ENCODE results near the gene ATG5.

The ATG5 gene

DNA sequence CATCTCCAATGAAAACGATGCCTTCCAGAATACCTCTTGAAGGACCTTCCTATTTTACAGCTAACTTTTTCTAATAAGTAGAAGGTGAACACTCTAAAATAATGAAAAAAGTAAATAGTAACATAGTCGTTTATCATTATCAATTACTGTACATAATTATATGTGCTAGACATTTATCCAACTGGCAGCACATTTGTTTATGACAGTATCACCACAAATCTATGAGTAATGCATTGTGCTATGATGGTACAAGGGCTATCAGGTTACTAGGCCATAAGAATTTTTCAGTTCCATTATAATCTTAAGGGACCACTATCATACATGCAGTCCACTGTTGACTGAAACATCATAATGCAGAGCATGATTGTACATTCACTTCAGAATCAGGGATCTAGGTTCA is 68.4 kb downstream of the ATG5 start:
- DNase-seq (ENCODE audit: low read depth), result no peak

DNA sequence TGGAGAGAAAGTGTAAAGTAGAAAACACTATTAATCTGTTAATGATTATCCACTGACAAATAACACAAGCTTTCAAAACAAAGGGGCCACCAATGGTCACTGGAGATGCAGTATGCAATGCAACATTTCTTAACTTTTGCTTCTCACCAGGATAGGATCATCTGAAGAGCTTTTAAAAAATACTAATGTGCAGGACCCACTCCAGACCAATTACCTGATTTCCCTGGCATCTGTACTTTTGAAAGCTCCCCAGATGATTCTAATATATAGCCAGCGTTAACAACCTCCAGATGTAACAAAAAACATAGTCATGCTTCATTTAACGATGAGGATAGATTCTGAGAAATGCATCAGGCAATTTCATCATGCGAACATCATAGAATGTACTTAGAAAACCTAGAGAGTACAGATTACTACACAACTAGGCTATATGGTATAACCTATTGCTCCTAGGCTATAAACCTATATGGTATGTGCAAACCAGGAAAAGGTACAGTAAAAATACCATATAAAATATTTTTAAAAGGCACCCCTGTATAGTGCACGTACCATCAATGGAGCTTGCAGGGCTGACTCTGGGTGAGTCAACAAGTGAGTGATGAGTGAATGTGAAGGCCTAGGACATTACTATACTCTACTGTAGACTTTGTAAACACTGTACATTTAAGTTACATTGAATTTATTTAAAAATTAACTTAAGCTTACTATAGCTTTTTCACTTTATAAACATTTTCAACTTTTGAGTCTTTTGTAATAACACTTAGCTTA is 69.2 kb downstream of the ATG5 start:
- DNase-seq (ENCODE audit: low read depth), result peak; percentile 13

DNA sequence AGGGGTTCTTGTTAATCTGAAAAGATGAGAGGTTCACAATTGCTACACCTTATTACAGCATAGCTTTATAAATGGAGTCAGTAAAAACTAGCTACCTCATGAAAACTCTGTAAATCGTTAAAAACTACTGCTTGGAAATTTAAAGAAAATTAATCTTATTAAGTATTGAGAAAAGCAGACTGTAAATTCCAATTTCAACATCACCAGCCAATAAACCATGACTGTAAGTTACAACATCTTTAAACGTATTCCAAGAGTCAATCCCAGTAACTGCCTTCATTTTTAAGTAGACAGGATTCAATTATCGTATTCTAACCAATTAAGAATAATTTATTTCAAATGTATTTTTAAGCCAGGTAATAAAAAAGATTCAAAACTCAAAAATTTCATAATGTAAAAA is 70.3 kb downstream of the ATG5 start:
- DNase-seq (ENCODE audit: low read depth), result no peak

DNA sequence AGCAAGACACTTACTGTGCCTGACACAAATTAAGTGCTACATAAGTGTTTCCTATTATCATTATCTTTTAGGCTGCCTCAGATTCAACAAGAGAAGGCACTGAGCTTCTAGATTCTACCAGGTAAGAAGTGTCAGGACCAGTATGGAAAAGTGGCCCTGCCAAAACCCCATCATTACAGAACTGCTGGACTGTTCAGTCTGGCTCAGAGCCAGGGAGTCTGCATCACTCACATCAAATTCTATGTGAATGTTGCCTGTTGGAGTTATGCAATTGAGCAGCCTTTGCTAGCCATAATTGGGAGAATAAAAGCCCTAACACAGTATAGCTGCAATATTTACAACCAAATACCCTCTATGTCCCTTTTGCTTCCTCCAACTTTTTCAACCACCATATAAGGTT is 70.9 kb downstream of the ATG5 start:
- peak; percentile 62 for DNase-seq (ENCODE audit: low read depth)

DNA sequence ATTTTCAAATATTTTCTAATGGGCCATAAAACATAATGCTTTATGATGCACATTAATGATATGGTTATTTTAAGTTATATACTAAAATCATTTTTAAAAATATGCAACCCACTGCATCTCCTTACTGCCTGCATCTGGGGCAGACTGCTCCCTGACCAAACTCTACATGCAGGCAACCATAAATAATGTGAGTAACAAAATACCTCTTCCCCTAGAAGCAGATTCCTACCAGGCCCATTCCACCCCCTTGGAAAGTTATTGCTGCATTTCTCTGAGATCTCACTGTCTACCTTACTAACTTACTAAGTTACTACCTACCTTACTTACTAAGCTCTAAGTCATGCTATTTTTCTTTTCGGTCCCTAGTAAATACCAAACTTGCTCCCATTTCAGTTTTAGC is 71.8 kb downstream of the ATG5 start:
- DNase-seq (ENCODE audit: low read depth), result peak; percentile 34

DNA sequence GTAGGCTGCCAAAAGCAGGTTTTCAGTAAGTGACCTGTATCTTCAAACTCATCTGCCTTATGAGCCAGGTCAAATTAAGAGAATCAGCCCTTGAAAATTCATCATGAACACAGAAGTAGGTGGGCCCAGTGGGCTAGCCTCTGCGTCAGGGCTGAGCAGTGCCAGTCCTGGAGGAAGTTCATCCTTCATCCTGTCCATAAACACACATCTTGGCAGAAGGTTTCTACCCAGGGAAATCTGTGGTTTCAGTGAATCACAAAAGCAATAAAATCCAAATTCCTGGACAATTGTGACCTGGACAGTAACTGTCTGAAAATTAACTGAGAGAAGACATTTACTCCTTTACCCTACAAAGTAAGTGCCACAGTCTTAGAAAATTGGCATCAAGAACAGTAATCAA is 72.4 kb downstream of the ATG5 start:
- peak; percentile 79 for DNase-seq (ENCODE audit: low read depth)

DNA sequence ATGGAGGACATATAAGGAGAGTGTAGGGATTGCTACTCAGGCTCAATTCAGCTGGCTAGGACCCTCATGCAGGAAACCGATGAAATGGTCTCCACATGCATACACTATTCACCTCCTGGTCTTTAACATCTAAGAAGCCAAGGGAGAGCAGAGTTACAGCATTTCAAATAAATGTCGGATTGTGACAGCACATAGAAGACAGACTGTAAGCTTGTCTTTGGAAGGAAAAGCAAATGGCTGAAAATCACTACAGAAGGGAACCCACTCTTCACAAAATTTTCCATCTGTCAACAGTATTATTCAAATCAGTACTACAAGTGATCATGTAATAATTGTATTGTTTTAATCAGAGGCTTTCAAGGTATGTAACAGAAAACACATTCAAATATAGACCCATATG is 72.9 kb downstream of the ATG5 start:
- DNase-seq (ENCODE audit: low read depth), result no peak

DNA sequence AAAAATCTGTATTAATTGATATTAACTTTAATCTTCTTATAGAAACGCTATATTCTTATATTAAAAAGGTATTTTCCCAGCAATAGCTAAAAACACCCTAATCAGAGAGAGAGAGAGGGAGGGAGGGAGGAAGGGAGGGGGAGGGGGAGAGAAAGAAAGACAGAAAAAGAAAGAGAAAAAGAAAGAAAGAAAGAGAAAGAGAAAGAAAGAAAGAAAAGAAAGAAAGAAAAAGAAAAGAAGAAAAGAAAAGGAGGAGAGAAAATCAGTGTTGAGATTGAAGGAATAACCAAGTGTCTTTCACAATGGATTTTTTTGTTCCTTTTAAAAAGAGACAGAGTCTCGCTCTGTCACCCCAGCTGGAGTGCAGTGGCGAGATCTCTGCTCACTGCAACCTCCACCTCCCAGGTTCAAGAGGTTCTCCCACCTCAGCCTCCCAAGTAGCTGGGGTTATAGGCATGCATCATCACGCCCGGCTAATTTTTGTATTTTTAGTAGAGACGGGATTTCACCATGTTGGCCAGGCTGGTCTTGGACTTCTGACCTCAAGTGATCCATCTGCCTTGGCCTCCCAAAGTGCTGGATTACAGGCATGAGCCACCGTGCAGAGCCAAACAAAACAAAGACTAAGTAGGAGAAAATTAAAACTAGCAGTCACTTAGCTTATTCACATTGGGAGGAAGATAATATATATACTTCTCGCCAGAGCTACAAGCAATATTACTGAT is 73.9 kb downstream of the ATG5 start:
- peak; percentile 20 for DNase-seq (ENCODE audit: low read depth)

DNA sequence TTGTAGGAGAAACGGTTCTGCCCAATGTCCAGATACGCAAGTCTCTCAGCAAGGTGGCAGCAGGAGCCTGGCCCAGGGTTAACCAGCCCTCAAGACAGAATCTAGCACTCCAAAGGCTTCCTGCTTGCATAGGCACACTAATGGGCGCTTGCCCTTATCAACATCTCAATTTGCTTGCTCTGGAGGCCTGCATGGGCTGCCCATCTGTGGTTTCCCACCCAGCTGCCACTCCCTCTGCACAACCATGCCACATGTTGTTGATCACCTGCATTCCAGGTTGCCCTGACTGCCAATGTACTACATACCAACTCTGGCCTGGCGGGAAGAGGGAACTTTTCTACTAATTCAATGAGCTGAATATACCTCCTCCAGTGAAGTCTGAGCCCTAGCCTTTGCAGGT is 74.6 kb downstream of the ATG5 start:
- DNase-seq (ENCODE audit: low read depth), result no peak

DNA sequence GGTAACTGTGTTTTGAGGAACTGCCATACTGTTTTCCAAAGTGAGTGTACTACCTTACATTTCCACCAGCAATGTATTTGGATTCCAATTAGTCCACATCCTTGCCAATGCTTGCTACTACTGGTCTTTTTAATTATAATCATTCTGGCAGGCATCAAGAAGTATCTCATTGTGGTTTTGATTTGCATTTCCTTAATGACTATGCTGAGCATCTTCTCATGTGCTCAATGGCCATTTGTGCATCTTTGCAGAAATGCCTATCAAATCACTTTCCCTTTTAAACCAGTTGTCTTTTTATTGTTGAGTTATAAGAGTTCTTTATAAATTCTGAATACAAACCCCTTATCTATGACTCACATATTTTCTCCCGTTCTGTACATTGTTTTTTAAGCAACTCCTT is 75.9 kb downstream of the ATG5 start:
- no peak for DNase-seq (ENCODE audit: low read depth)

DNA sequence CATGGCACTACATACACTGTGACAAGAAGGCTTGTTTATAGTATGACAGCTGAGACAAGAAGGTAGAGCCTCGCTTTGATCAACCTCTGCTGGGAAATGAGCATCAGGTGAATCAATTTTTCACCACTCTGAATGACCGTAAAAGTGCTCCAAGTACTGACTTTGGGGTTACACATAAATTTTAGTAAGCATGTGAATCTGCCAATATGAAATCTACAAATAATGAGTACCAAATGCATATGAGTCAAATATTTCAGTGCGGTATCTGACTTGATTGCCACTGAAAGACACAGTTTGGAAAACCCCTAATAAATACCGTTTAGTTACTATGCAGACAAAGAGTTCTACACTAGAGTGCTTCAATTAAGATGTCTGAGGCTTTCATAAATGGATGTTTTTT is 77.8 kb downstream of the ATG5 start:
- no peak for DNase-seq (ENCODE audit: low read depth)

DNA sequence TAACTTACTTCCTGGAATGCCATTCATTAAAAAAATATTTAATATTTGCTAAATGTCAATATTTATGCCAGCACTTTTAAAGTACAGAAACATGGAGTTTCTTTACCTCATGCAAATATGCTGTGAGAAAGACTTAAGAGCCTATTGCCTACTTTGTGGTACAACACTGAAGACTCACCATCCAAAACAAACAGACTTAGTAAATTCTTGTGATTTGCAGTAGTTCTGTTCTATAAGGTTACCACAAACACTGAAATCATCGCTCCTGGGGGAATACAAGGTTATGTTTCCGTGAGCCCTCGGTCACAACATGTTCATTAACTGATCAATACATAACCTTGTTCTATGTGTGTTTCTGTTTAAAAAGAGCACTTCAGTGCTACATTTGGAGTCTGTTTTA is 78.3 kb downstream of the ATG5 start:
- DNase-seq (ENCODE audit: low read depth), result no peak

DNA sequence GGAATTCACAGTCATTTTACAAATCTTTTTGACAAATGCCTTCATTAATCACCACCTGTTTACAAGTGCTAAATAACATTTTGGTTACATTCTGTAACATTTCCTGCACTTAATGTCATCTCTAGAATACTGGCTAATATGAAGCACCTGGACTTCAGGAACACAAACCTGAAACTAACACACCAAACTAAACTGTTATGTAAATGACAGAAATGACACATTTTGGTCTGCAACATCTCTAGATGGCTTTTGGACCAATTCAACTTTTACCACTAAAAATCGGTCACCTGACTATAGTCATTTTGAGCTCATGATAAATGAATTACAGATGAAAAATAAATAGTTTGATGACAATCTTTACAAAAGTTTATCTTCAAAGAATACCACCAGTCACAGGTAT is 80.6 kb downstream of the ATG5 start:
- DNase-seq (ENCODE audit: low read depth), result no peak

DNA sequence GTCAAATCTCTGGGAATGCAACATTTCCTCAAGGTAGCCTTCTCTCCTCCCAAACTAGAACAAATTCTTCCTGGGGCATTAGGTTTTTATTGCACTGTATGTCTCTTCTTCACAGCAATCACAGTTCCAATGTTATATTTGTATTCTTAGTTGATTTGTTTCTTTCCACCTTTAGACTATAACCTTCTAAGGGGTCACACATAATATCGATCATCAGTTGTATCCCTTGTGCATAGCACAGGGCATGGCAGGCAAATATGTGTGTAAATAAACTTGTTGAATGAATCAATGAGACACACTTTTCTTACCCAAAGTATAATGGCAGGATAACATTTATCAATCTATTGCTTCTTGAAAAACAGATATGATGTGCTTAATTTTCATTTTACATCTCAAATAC is 81.0 kb downstream of the ATG5 start:
- DNase-seq (ENCODE audit: low read depth), result no peak

DNA sequence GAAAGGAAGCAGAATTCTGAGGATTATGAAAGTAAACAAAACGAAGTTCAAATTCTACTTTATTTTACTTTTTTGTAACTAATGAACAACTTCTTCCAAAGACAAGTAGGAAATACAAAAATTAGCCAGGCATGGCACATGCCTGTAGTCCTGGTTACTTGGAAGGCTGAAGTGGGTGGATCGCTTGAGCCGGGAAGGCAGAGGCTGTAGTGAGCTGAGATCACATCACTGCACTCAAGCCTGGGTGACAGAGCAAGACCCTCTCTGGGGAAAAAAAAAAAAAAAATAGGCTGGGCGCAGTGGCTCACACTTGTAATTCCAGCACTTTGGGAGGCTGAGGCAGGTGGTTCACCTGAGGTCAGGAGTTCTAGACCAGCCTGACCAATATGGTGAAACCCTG is 82.3 kb downstream of the ATG5 start:
- DNase-seq (ENCODE audit: low read depth), result no peak

DNA sequence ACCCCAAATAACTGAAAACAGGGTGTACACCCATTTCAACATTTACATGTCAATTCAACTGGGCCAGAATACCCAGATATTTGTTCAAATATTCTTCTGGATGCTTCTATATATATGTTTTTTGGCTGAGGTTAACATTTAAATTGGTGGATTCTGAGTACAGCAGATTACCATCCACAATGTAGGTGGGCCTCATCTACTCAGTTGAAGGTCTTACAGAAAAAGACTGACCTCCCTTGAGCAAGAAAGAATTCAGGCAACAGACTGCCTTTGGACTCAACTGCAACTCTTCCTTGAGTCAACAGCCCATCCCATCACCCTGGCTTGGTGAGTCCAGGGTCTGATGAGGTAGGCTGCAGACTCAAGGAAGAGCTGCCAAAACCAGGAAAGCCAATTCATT is 84.1 kb downstream of the ATG5 start:
- no peak for DNase-seq (ENCODE audit: low read depth)

DNA sequence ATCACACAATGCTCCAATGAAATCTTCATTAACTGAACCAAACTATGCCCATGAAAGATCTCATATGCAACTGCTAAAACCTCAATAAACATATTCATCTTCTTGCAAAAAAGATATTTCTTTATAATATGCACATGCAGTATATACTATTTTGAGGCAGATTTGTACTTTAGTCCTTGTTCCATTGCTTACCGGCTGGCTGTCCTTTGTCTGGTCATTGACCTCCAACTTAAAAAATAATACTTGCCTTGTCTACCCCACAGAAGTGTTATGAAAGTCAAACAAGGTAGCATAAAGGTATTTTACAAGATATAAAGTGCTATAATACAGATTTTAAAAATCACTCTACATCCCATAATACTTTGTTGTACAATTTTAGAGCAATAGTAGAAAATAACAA is 88.3 kb downstream of the ATG5 start:
- DNase-seq (ENCODE audit: low read depth), result no peak

DNA sequence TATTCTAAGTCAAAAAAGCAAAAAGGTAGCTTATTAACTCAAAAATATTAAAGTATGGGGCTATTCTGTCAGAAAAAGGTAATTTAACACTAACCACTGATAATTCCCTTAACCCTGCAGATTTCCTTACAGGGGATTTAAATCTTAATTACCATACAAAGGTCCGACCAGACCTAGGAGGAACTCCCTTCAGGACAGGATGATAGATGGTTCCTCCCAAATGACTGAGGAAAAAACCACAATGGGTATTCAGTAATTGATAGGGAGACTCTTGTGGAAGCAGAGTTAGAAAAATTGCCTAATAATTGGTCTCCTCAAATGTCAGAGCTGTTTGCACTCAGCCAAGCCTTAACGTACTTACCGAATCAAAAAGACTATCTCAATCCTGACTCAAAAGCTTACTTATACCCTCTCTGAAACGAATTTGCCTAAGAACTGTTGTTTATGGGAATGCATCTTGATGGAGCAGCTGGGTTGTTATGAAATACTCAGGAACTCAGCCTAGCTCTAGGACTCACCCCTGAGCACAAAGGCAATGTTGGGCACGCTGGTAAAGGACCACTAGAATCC is 95.6 kb downstream of the ATG5 start:
- peak; percentile 33 for DNase-seq (ENCODE audit: low read depth)

DNA sequence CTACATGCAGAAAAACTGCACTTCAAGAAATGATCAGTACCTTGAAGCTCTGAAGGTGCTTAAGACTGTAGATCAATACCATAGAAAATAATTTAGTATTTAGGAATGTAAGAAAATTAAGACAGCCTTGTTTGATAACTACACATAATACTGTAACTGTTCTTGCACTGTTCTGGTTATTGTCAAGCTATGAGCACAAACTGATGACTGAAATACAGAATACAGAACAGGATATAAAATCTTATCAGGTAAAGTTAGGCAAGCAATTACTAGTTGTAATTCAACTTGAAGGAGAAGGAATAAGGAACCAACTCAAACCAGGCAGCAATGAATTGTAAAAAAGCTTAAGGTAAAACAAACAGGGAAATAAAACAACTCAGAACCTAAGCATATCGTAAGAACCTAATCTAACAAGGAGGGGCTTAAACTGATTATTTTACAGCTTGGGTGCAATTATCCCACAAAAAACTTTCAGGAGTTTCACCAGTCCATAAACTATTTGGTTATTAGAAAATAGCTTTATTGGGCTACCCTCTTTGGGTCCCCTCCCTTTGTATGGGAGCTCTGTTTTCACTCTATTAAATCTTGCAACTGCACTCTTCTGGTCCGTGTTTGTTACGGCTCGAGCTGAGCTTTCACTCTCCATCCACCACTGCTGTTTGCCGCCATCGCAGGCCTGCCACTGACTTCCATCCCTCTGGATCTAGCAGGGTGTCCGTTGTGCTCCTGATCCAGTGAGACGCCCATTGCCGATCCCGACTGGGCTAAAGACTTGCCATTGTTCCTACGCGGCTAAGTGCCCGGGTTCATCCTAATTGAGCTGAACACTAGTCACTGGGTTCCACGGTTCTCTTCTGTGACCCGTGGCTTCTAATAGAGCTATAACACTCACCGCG is 97.7 kb downstream of the ATG5 start:
- DNase-seq (ENCODE audit: low read depth), result no peak

DNA sequence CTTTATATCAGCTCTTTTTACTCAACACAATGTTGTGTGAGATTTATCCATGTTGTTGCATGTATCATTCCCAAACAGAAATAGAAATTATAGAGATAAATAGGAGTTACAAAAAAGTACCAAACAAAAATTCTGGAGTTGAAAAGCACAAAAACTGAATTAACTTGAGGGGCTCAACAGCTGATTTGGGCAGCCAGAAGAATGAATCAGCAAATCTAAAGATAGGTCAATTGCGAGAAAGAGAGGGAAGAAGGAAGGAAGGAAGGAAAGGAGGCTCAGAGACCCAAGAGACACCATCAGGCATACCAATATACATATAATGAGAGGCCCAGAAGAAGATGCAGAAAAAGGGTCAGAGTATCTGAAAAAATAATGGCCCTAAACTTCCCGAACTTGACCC is 98.9 kb downstream of the ATG5 start:
- no peak for DNase-seq (ENCODE audit: low read depth)

DNA sequence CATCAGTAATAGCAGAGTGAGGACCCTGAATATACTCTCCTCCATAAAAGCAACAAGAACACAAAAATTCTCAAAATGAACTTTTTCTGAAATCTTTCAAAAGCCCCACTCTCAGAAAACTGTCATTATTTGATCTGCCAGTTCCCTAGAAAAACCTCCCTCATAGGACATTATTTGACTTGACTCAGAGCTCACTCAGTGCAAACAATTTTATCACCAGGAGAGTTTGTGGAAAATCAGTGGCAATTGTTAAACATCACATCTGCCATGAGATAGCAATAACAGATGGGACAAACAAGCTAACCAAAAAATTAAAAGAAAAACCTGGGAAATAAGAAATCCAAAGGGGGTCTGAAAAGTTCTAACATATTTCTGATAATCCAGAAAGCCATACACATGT is 100.0 kb downstream of the ATG5 start:
- DNase-seq (ENCODE audit: low read depth), result no peak

DNA sequence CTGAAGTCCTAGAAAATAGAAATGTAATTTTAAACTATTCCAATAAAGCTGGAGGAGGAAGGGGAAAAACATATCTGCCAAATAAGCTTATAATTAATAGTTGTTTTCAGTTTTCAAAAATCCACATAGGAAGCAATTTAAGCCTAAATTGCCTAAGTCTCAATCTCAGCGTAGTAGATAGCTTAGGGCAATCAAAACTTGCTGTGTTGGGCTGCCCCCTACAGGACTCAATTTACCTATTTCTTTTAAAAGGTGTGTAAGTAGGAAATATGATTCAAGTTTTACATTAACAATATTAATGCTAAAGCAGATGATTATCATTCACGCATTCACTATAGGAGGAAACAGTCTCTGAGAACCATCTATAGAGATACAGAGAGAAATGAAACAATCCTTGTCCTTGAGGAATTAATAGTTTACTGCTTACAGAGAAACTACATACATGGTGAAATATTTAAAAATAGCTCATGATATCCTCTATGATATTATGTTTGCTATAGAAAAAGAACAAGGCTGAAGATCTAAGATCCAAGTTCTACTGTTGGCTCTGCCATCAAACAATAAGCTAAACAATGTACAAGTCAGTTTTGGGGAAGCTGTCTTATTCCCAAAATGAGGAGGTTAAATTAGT is 102.1 kb downstream of the ATG5 start:
- peak; percentile 72 for DNase-seq (ENCODE audit: low read depth)

Measured in amniotic epithelial cell (primary cell).